ENCODE results near the gene ALDH1A3. TPM values are rescaled to one million over a fixed set of nuclear protein-coding genes. Genes with fewer than 3 reads are reported as not detected.

The ALDH1A3 gene
- total and polyA plus RNA-seq, 4 donors = 0.79 to 8.4 (median 1.4) TPM

DNA sequence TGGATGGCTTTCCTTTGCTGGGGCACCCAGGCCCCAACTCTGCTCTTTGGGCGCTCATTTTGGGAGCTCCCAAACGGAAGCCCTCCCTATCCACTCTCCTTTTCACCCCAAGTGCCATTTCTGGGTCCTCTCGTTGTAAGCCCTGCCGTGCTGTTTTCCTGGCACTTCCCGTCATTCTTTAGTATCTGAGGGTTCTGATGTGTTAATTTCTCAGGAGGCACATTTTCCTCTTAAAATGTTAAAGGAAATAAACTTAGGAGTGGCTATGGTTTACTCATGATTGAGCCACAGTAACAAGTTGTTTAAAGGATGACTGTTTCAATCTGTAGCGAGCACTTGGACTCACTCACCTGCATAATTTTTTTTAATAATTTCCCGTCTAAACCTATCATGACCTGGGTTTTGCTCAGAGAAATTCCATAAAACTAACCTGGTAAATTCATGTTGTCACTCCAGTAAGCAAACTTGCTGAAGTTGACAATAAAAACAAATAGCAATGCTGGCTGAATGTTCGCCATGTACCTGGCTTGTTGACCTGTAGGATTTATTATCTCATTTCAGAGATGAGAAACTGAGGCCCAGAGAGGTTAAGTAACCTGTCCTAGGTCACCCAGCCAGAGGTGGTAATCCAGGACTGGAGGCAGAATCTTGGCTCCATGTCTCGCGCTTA lies 10.6 kb downstream of the ALDH1A3 start:
- WGBS = 73% methylated on average over 10 of the region's 10 CpGs
- Histone ChIP-seq H3K27ac (ENCODE audit: low read depth in 1 of 2, low read length in 2 of 2) (no peak overlapping the region), H3K27me3 (ENCODE audit: control insufficient read depth in 4 of 4, insufficient read depth in 4 of 4, low read length in 3 of 4) (peaks cover 0 to 5% (median 2%) of the 10 kb centered on the region in 4 donors)

GRCh38 chr15:100890850-100891249 lies 11.2 kb downstream of the ALDH1A3 start:
- H3K4me1 ChIP-seq (ENCODE audit: control insufficient read depth in 4 of 4, insufficient read depth in 4 of 4, low read length in 3 of 4) = no peaks in the 10 kb centered on the region
- H3K9ac ChIP-seq (ENCODE audit: low read depth in 1 of 2, low read length in 2 of 2) = no peak overlapping the region
- H3K36me3 ChIP-seq (ENCODE audit: control insufficient read depth in 4 of 4, insufficient read depth in 3 of 4, low read depth in 1 of 4, low read length in 3 of 4) = no peaks in the 10 kb centered on the region
- 85% methylated on average over 6 of the region's 6 CpGs for WGBS
- no peaks in the 10 kb centered on the region for H3K9me3 ChIP-seq (ENCODE audit: control insufficient read depth in 4 of 4, low read length in 3 of 4)
- DNase-seq (ENCODE audit: low spot score) = no peak
- no peak overlapping the region for H3K4me3 ChIP-seq (ENCODE audit: low read depth in 1 of 3, low read length in 3 of 3)
- H3K27ac ChIP-seq (ENCODE audit: low read depth in 1 of 2, low read length in 2 of 2) = no peak overlapping the region
- peaks cover 0 to 5% (median 2%) of the 10 kb centered on the region in 4 donors for H3K27me3 ChIP-seq (ENCODE audit: control insufficient read depth in 4 of 4, insufficient read depth in 4 of 4, low read length in 3 of 4)
- TF ChIP-seq YY1 (IDR thresholded peaks at IDR 0.05) = no peak
- TF ChIP-seq HNF4G (IDR thresholded peaks at IDR 0.05) = no peak
- TF ChIP-seq, protein P1, sequence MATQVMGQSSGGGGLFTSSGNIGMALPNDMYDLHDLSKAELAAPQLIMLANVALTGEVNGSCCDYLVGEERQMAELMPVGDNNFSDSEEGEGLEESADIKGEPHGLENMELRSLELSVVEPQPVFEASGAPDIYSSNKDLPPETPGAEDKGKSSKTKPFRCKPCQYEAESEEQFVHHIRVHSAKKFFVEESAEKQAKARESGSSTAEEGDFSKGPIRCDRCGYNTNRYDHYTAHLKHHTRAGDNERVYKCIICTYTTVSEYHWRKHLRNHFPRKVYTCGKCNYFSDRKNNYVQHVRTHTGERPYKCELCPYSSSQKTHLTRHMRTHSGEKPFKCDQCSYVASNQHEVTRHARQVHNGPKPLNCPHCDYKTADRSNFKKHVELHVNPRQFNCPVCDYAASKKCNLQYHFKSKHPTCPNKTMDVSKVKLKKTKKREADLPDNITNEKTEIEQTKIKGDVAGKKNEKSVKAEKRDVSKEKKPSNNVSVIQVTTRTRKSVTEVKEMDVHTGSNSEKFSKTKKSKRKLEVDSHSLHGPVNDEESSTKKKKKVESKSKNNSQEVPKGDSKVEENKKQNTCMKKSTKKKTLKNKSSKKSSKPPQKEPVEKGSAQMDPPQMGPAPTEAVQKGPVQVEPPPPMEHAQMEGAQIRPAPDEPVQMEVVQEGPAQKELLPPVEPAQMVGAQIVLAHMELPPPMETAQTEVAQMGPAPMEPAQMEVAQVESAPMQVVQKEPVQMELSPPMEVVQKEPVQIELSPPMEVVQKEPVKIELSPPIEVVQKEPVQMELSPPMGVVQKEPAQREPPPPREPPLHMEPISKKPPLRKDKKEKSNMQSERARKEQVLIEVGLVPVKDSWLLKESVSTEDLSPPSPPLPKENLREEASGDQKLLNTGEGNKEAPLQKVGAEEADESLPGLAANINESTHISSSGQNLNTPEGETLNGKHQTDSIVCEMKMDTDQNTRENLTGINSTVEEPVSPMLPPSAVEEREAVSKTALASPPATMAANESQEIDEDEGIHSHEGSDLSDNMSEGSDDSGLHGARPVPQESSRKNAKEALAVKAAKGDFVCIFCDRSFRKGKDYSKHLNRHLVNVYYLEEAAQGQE (IDR thresholded peaks at IDR 0.05) = no peak
- TF ChIP-seq CTCF (IDR thresholded peaks at IDR 0.05; ENCODE audit: low read depth, low read length, missing input control) = no peak
- no peak for TF ChIP-seq SP1 (IDR thresholded peaks at IDR 0.05)
- no peak for TF ChIP-seq GABPA (IDR thresholded peaks at IDR 0.05 in 1 of 2, conservative IDR thresholded peaks at IDR 0.05 in 1 of 2)
- no peak for TF ChIP-seq JUND (IDR thresholded peaks at IDR 0.05)
- TF ChIP-seq EGR1 (IDR thresholded peaks at IDR 0.05; ENCODE audit: low read depth in 2 of 2) = no peak
- TF ChIP-seq FOXA2 (IDR thresholded peaks at IDR 0.05) = no peak
- TF ChIP-seq, protein P2, sequence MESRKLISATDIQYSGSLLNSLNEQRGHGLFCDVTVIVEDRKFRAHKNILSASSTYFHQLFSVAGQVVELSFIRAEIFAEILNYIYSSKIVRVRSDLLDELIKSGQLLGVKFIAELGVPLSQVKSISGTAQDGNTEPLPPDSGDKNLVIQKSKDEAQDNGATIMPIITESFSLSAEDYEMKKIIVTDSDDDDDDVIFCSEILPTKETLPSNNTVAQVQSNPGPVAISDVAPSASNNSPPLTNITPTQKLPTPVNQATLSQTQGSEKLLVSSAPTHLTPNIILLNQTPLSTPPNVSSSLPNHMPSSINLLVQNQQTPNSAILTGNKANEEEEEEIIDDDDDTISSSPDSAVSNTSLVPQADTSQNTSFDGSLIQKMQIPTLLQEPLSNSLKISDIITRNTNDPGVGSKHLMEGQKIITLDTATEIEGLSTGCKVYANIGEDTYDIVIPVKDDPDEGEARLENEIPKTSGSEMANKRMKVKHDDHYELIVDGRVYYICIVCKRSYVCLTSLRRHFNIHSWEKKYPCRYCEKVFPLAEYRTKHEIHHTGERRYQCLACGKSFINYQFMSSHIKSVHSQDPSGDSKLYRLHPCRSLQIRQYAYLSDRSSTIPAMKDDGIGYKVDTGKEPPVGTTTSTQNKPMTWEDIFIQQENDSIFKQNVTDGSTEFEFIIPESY (IDR thresholded peaks at IDR 0.05) = no peak

More for the DNA sequence above, 10.6 kb downstream of the ALDH1A3 start:
- DNase-seq (ENCODE audit: low spot score) = no peak
- TF ChIP-seq RAD21 (IDR thresholded peaks at IDR 0.05) = no peak
- TF ChIP-seq, protein P1 (IDR thresholded peaks at IDR 0.05) = no peak
- no peak for TF ChIP-seq FOXA1 (IDR thresholded peaks at IDR 0.05)
- no peak for TF ChIP-seq EGR1 (IDR thresholded peaks at IDR 0.05; ENCODE audit: low read depth in 2 of 2)
- TF ChIP-seq, protein P2 (IDR thresholded peaks at IDR 0.05) = no peak
- TF ChIP-seq HNF4A (conservative IDR thresholded peaks at IDR 0.05) = no peak
- no peak for TF ChIP-seq SP1 (IDR thresholded peaks at IDR 0.05)
- TF ChIP-seq NR2F2 (IDR thresholded peaks at IDR 0.05) = no peak
- no peak for TF ChIP-seq FOXA2 (IDR thresholded peaks at IDR 0.05)
- TF ChIP-seq RXRA (IDR thresholded peaks at IDR 0.05) = no peak
- no peak for TF ChIP-seq GABPA (IDR thresholded peaks at IDR 0.05 in 1 of 2, conservative IDR thresholded peaks at IDR 0.05 in 1 of 2)
- no peak for TF ChIP-seq TAF1 (conservative IDR thresholded peaks at IDR 0.05)
- TF ChIP-seq YY1 (IDR thresholded peaks at IDR 0.05) = no peak
- TF ChIP-seq JUND (IDR thresholded peaks at IDR 0.05) = no peak
- no peaks in the 10 kb centered on the region for H3K4me1 ChIP-seq (ENCODE audit: control insufficient read depth in 4 of 4, insufficient read depth in 4 of 4, low read length in 3 of 4)
- no peaks in the 10 kb centered on the region for H3K36me3 ChIP-seq (ENCODE audit: control insufficient read depth in 4 of 4, insufficient read depth in 3 of 4, low read depth in 1 of 4, low read length in 3 of 4)
- no peak overlapping the region for H3K9ac ChIP-seq (ENCODE audit: low read depth in 1 of 2, low read length in 2 of 2)
- H3K9me3 ChIP-seq (ENCODE audit: control insufficient read depth in 4 of 4, low read length in 3 of 4) = no peaks in the 10 kb centered on the region
- H3K4me3 ChIP-seq (ENCODE audit: low read depth in 1 of 3, low read length in 3 of 3) = no peak overlapping the region
